Measurements from ENCODE around the gene PCDH8. TPM values are rescaled to one million over a fixed set of nuclear protein-coding genes. Genes with fewer than 3 reads are reported as not detected.

Gene PCDH8
- total RNA-seq, 1 experiment from 2014 or later = not detected

- ChIA-PET POLR2A (no interaction called here), RAD21 (ENCODE audit: low non-redundant PET in 1 of 2, low total read pairs in 2 of 2, uncharacterized antibody in 2 of 2, unreplicated experiment in 2 of 2) (no interaction called here), CTCF (interaction anchor here (1.1 kb wide), 1 partner anchor 12 kb away, joined by 3 read pairs; no protein-coding TSS in a partner anchor)
- Histone ChIP-seq H3K4me2 (ENCODE audit: low read length) (no peak overlapping the region), H3K9ac (ENCODE audit: low read length) (no peak overlapping the region), H3K9me2 (ENCODE audit: insufficient read depth) (no peaks in the 10 kb centered on the region), H4K20me1 (ENCODE audit: insufficient read depth) (no peaks in the 10 kb centered on the region), H3K36me3 (ENCODE audit: control insufficient read depth in 1 of 2, insufficient read depth in 2 of 2, low read length in 2 of 2) (no peaks in the 10 kb centered on the region), H3K27me3 (ENCODE audit: insufficient read depth, low read length) (peaks cover 46% of the 10 kb centered on the region), H3K9me3 (ENCODE audit: control insufficient read depth in 1 of 2, insufficient read depth in 1 of 2, low read depth in 1 of 2, low read length in 2 of 2) (no peaks in the 10 kb centered on the region), H2AFZ (ENCODE audit: low read depth, low read length, poor library complexity, severe bottlenecking) (no peak overlapping the region), H3K4me3 (replicated peaks in 1 of 2; ENCODE audit: low read depth in 1 of 2, low read length in 2 of 2) (no peak overlapping the region), H3K79me2 (ENCODE audit: insufficient read depth, low read length) (no peaks in the 10 kb centered on the region), H3K27ac (ENCODE audit: low read depth, low read length) (no peak overlapping the region), H3K4me1 (ENCODE audit: control insufficient read depth in 1 of 2, insufficient read depth in 2 of 2, low read length in 2 of 2) (no peaks in the 10 kb centered on the region)
- no peak for DNase-seq (ENCODE audit: low read depth, low spot score)
- intact Hi-C loops (cut with micrococcal nuclease) = no loop called here
- BruUV-seq (replicated peaks) = no TSS peak
- TF ChIP-seq EGR1 (IDR thresholded peaks at IDR 0.05; ENCODE audit: low read depth) (no peak), SRF (IDR thresholded peaks at IDR 0.05; ENCODE audit: low read depth) (no peak), CTCF (IDR thresholded peaks at IDR 0.05 in 2 of 3, conservative IDR thresholded peaks at IDR 0.05 in 1 of 3; ENCODE audit: borderline replicate concordance in 1 of 3, insufficient read depth in 1 of 3, low read depth in 2 of 3, low read length in 2 of 3) (no peak), JUND (IDR thresholded peaks at IDR 0.05) (no peak), ATF3 (IDR thresholded peaks at IDR 0.05) (no peak), SIN3A (IDR thresholded peaks at IDR 0.05; ENCODE audit: low read depth) (no peak), CBX3 (IDR thresholded peaks at IDR 0.05; ENCODE audit: low read depth) (no peak), EZH2 (IDR thresholded peaks at IDR 0.05) (no peak), POLR2AphosphoS5 (IDR thresholded peaks at IDR 0.05; ENCODE audit: low read depth, low read length) (no peak), TCF7L2 (IDR thresholded peaks at IDR 0.05; ENCODE audit: borderline replicate concordance, extremely low read depth, insufficient read depth, insufficient read length) (no peak), ELF1 (IDR thresholded peaks at IDR 0.05; ENCODE audit: borderline replicate concordance, low read depth) (no peak), POLR2A (IDR thresholded peaks at IDR 0.05; ENCODE audit: borderline replicate concordance, extremely low read depth, insufficient read depth, insufficient read length) (no peak), ZNF274 (IDR thresholded peaks at IDR 0.05; ENCODE audit: low read depth, low read length) (no peak), REST (IDR thresholded peaks at IDR 0.05; ENCODE audit: low read depth) (no peak), RAD21 (IDR thresholded peaks at IDR 0.05; ENCODE audit: low read depth) (no peak), EZH2phosphoT487 (IDR thresholded peaks at IDR 0.05; ENCODE audit: borderline replicate concordance) (no peak), ZFX (IDR thresholded peaks at IDR 0.05) (no peak), YY1 (IDR thresholded peaks at IDR 0.05; ENCODE audit: extremely low read depth, insufficient replicate concordance, low read depth, low read length) (no peak), ZBTB33 (IDR thresholded peaks at IDR 0.05; ENCODE audit: extremely low read depth, insufficient replicate concordance, low read length) (no peak), FOSL1 (IDR thresholded peaks at IDR 0.05; ENCODE audit: low read depth) (no peak)
- no peak for ATAC-seq
Measured at GRCh38 chr13:52837850-52838249, 10.6 kb downstream of the PCDH8 start.

All from HCT116 (cell line).